Kasumi-1 (cell line): ENCODE results near the gene NR3C1.
A peak's percentile ranks its signal among the peaks of the same experiment; 100 is the strongest.

ENCODE experiments used
- DNase-seq, 2 experiments: peaks; one replicate each; lab custom pipeline; 2025; lab: John Stamatoyannopoulos, UW

The NR3C1 gene

DNA sequence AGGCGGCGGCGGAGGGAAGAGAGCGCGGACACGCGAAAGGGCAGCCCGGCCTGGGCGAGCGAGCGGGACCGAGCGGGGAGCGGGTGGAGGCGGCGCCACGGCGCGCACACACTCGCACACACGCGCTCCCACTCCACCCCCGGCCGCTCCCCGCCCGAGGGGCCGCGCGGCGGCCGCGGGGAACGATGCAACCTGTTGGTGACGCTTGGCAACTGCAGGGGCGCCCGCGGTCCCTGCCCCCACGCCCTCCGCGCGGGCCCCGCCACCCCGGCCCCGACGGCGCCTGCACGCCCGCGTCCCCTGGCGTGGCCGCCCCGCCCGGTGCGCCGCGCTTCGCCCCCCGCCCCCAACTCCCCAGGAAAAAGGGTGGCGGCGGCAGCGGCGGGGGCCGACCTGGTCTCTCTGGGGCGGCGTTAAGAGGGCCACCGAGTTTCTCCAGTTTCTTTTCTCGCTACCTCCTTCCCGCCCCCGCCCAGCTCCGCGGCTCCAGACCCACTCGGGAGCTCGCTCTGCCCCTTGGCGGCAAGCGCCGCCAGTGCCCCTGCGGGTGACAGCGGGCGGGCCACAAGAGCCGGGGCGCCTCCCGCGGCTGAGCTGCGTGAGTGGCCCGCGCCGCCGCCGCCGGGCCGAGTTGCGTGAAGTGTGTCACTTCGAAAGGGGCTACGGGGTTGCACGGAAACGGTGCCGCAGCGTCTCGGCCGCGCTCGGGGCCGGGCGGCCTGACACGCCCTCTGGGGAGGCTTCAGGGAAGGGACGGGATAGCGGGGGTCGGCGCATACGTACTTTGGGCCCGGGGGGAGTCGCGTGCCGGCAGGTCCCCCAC lies at the start of gene NR3C1:
TSS of gene NR3C1 (minus strand) at position 94 of the 823 bp plus-strand sequence. CDS start 2,847 bp downstream, outside the sequence.
- DNase-seq = peak; percentile 67 to 71

DNA sequence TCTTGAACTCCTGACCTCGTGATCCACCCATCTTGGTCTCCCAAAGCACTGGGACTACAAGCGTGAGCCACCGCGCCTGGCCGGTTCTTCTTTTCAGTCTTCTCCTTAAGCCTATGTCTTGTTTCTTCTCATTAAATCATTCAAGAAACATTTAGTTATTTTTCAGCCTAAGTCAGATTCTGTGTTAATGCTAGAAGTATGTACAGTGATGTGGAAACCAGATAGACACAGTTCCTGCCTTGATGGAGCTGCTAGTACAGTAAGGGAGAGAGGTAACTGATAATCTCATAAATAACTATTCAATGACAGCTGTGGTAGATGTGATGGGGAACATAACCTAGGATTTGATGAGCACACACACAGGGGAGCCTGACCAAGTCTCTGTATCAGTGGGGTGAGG lies 46.3 kb upstream of the NR3C1 start:
- DNase-seq = no peak

DNA sequence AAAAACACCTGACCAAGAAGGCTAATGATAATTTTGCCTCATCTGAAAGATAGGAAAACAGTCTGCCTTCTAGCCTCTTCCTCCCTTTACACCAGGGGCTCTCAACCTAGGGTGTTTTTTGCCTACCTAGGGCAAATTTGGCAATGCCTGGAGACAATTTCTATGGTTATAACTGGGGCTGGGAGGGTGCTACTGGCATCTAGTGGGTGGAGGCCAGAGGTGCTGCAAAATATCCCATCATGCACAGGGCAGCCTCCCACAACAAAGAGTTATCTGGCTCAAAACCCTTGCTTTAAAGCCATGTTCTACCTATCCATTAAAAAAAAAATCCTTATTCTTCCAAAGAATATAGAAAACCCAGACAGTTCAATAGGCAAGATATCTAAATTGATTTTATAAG lies 45.0 kb upstream of the NR3C1 start:
- no peak for DNase-seq

DNA sequence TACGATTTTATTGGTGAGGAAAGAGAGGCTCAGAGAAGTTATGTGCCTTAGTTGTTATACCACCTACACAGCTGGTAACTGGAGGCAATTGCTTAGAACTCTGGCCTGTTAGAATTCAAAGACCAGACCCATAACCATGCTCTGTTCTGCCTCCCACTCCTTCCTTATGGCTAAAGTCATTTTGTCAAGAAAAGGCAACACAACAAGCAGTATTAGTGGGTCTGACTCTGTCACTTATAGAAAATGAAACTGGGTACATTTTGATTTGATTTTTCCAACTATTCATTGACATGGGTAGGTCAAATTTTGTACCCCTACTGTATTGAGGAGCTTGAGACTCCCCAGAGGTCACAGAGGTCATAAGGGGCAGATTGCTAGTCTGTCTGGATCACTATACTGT lies 44.5 kb upstream of the NR3C1 start:
- no peak for DNase-seq

DNA sequence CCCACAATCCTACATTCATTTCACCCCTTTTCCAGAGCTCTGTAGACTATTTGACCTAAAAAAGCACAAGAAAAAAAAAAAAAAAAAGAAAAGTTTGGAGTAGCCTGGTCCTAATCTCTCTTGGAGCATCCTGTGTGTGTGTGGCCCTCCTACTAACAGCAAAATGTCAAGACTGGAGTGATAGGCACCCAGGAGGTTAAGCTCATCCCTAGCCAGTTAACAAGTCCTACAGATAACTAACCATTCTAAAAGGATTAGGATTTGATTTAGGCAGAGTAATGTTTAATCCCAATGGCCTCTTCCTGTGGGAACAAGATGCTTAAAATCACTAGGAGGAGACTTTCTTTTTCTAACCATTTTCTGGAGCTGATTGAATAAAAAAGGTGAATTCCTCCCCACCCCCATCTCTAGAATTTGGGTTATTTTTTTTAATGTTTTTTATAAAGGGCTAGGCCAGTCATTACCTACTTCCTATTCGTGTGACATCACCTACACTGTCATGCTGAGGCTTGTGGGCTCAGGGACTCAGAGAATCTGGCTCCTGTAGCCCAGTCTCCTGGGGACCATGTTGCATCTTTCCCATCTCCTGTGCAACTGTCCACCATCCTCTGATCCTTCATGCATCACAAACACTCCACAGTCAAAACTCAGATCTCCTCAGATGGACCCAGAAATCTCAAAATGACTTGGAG lies 43.2 kb upstream of the NR3C1 start:
- no peak for DNase-seq

DNA sequence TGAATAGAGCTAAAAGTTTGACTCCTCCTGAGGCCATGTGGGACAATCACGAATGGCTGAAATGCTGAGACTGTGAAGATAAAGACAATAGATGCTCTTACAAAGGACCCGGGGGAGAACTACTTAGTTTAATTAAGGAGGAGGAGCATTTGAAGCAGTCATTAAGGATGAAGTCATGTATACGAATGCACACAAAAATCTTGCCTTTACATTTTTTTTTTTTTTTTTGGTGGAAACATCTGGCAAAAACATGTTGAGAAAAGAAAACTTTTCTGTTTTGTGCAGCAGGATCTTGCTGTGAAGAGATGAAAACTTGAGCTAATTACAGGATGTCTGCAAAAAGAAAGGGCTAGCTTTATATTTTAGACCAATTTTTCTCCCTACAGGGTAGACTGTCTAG lies 42.3 kb upstream of the NR3C1 start:
- no peak for DNase-seq

DNA sequence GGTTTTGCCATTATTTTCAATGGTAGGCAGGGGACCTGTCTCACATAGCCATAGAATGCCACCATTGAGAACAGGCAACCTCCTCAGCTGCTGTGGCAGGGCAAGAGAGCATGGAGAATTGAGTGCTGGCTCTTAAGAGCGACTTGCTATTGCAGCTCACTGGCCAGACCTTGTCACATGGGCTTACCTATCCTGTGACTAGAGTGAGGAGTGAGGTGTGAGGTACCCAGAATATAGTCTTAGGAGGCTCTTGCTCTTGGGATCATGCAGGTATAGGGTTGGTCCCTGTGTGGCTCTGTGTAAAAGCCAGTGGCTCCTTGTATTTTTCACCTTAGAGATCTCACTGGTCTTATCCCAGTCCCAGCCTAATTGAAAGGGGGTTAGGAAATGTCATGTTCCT lies 39.8 kb upstream of the NR3C1 start:
- DNase-seq = no peak

DNA sequence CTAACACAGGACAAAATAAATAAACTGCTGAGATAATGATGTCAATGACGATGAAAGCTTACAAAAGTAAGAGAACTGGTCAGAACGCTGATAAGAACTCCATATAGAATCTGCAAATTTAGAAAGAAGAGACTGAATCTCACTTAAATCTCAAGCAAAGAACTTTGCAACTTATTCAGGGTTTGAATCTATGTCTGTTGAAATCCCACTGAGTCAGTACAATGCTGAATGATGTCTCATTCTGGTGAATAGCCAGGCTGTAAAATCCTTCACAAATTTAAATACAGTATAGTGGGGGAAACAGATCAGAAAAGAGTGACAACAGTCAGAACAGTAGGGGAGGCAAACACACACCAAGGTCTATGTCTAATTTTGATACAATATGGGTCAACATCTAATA lies 38.9 kb upstream of the NR3C1 start:
- DNase-seq = no peak

DNA sequence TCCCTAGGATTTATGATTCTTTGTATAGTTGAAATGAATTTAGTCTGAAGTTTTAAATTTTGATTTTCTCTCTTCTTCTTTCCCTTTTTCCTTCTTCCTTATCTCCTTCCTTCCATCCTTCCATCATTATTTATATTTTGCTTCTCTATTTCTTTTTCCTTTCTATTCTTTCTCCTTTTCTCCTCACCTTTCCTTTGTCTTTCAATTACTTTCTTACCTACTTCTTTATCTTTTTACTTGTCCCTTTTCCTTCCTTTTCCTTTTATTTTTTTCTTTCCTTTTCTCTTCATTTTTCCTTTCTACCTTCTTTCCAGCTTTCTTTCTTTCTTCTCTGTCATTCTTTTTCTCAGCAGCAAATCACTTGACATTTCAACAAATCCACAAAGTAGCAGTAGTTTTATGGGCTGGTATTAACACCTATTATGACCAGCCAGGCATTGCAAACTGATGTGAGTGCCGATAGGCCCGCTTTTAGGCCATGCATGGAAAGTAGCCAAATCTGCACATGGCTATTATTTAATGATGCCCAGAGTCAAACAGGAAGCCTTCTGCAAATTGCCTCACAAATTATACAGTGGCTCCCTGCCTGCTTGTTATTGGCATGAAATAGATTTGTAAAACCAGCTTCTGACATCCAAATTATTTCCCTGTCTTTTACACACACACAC lies 37.1 kb upstream of the NR3C1 start:
- DNase-seq = no peak

DNA sequence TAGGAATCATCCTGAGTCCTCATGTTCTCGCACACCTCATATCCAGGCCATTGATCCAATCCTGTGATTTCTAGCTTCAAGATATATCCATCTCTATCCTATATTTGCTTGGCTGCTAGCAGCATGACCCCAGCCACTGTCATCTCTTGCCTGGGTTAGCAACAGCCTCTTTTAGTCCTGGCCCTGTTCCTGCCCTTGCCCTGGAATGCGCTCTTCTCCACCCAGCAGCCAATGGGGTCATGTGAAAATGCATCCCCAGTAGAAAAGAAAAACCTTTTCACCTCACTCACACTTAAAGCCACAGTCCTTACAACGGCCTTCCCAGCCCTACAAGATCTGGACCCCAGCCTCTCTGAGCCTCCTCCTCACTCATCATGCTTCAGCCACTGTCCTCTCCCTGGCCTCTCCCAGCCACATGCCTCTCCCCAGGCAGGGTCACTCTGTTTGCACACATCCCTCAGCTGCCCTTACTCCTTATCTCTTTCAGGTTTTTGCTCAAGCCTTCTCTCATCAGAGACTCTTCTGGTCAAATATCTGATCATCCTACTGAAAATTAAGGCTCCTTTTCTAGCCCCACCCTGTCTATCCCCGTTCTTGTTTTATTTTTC lies 34.3 kb upstream of the NR3C1 start:
- DNase-seq = no peak

DNA sequence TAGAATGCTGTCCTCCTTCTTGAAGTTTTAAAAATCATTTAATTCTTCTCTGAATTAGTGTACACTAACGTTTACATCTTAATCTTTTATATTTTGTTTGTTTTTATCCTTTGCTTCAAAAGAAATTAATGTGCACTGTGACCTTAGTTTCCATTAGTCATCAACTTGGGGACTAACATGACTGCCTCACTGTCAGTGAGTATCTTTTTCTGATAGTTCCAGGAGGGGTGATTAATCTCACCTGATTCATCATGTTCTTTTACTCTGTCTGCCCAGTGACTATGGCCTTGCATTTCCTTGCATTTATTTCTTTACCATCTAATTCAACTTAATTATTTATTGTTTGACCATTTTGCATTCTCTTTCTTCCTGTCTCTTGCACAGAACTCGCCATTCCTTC lies 33.4 kb upstream of the NR3C1 start:
- no peak for DNase-seq

DNA sequence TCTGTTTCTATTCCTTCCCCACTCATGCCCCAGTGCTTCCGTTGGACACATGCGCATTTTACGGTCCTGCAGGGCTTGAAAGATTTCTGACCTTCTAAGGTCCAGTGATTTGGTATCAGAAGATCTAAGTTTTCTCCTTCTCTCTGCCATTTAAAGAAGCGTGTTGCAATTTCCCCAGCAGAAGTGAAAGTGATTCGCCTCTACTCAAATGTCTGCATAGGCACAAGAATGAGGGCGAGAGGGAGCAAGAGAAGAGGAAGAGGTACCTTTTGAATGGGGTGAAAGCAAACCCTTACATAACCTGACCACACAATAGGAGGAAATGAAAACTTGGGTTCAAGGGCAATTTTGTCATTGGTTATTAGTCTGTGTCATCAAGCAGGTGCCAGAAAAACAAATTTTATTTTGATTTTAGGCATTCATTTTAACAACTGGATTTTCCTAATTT lies 31.7 kb upstream of the NR3C1 start:
- DNase-seq = peak; percentile 88

DNA sequence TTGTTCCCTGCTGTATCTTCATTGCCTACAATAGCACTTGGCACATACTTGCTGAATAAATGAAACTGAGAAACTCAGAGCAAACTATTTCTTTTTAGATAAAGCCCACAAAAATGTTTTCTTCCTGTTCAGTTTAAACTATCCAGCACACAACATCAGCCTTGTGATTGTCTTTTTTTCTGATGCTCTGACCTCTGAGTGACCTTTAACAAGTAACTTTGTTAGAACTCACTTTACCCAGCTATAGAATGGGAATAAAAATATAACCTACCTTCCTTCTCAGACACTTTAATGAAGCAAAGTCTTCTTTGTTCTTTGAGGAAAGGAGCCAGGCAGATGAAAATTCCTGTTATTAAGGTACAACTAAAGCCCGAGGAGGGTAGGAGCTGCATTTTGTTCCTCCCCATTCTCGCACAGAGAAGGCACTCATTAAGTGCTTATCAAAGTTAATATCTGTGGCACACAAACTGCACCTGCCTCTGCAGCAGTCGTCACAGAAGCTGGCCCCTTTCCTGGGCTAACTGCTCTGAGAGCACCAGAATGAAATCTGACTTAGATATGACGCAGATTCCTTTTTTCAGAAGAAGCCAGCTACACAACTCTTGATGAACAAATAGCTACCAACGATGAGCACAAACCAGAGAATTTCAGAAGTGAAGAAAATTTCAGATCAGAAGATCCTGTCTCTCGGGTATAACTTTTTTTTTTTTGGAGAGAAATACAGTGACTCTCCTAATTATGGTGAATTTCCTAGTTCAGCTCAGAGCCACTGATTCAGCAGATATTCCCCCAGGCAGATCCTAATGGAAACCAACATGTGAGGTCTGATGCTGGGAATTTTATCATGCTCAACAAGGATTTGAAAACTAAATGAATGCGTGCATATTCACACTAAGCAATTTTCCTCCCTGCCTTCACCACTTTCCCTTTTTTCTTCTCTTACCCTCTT lies 31.0 kb upstream of the NR3C1 start:
- no peak for DNase-seq

DNA sequence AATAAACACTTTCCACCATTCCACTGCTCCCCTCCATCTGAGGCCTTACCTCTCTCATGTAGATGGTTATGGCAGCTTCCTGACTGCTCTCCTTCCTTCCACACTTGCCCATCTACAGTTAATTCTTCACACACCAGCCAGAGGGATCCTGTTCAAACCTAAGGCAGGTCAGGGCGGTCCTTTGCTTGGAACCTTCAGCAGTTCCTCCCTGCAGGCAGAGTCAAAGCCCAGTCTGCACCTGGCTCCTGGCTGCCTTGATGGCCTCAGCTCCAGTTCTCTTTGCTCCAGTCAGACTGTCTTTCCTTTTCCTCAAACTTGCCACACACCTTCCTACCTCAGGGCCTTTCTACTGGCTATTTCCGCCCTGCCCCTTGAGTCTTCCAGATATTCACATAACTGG lies 30.2 kb upstream of the NR3C1 start:
- no peak for DNase-seq

DNA sequence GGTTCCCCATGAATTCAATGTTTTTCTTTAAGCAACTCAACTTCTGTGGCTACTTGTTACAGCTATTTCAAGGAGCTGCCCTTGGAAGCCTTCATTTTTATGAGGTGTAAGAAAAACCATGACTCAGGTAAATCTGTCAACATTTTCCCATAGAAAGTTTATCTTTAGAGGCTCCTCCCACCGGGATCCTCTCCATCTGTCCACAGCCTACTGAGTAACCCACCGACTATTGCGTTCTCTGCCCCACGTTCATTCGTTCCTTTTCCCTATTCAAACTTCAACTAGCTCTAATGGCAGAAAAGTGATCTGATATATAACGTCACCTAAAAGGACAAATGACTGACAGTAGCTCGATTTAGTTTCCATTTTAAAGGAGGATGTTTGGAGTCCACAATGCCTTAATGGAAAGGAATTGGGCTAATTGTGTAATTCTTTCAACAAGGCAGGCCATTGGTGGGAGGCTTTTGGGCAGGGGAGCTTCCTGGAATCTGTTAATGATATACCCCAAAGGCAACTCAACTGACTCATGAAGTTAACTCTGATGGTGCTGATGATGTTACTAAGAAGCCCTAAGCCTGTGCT lies 29.3 kb upstream of the NR3C1 start:
- DNase-seq = no peak

DNA sequence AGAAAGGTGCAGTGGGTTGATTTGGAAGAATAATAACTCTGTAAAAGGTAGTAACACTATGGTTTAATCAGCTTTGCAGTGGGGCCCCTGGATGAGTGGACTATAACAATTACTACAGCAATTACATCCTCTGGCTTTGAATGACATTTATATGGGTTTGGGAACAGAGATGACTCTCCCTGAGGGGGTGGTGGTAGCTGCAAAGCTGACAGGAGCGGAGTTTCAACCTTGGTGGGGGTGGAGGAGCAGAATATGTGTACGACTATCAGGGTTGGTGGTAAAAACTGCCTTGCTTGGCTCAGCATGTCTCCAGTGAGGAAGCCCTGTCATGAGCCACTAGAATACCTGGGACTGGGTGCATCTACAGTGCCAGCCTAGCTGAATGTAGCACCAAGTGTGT lies 28.3 kb upstream of the NR3C1 start:
- DNase-seq = no peak

DNA sequence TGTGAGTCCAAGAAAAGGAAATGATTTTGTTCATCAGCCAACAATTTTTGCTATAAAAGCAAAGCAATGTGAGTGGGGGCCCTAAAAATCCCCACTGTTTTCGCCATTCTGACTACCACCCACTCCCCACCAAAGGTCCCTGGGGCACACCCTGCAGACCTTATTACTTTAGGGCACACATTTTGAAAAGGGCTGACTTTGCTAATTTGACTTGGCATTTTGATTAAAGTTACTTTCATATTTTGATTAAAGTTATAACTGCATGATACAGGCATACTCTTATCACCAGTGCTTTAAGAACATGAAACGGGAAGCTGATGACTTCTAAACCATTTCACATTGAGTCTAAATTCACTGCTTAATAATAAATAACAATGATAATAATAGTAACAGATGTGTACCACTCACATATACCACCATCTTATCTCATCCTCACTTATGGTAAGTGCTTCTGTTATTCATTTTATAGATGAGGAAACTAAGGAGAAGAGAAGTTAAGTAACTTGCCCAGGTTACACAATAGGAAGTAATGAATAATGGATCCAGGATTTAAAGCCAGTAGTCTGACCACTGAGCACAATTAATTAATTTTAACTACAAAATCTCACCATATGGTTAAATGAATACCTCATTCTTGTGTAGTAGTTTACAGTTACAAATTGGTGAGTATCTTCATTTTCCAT lies 25.4 kb upstream of the NR3C1 start:
- DNase-seq = no peak

DNA sequence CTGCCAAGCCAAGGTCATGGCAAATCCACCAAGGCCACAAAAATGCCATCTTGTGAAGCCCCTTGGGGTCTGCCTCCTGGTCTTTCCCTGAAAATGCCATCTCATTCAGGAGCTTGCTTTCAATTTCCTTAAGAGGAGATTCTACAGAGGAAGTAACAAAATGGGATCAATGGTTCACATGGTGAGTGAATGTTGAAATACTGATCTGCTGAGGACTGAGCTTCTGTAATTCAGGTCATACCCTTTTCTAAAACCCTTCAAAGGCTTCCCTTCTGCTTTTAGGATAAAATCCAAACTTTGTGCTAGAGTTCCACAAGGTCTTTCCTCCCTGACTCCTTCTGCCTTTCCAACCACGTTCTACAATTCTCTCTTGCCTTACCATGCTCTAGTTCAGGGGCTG lies 24.7 kb upstream of the NR3C1 start:
- DNase-seq = peak; percentile 5 to 10

DNA sequence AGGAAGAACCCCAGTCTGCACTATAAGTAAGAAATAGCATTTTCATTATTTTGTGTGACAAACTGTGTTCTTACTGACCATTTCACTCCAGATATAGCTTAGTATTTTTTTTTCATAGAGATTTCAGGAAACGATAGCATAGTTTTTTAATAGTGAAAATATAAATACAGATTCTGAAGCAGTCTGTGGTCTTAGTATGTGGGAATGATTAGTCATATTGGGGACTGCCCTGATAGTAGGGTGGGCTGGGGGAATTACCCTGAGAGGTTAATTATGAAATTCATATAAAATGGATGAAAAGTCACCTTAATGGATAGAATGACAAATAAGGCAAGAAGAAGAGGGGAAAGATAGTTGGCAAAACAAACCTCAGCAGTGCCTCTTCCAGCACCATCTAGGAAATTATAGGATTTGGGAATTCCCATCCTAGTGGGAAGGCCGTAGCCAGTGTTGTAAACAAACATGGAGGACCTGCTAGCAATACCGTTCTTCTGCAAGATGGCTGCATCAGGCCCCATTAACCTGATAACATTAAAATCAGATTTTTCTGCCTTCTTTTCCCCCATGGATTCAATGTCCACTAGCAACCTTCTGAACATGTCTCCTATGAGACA lies 23.7 kb upstream of the NR3C1 start:
- DNase-seq = no peak

DNA sequence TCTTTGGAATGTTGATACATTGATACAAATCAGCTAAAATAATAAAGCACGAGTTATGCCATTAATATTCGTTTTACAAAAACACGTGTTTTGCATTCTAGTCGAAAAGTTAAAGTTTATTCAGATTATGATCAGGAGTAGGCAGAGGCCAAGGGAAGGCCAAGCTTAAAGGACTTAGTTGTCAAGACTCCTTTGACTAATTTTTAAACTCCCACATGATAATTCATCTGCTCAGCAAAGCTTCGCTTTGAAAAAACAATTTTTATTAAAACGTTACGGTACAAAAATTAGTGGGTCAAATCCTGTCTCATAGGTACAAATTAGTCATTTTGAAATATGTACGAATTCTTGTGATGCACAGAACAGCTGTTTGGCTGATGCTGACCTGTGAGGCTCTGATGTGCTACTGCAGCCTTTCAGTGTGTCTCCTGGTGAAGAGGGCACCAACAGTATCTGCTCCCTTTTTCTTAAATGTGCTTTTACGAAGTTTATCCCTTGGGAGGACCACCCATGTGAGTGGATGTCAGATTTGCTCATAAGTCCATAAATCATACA lies 23.0 kb upstream of the NR3C1 start:
- DNase-seq = no peak
